Epithelial cell of prostate (primary cell): ENCODE results near the gene SP140L.

Experiments
- DNase-seq: peaks from one replicate; pipeline ENCODE4 v3.0.0-alpha.2; 2011; ENCODE audit warnings: low read depth, low spot score
- H3K27ac ChIP-seq: fragments of 450-650 bp; 2 replicates; pipeline ENCODE4 v1.5.1; 2017; ENCODE audit warnings: mild to moderate bottlenecking

SP140L gene

GRCh38 chr2:230447455-230448451, 120.8 kb downstream of the SP140L start:
- no peak for DNase-seq

GRCh38 chr2:230449901-230450467, 123.0 kb downstream of the SP140L start:
- H3K27ac ChIP-seq, result no peak overlapping the region
- DNase-seq, result no peak

More at GRCh38 chr2:230447455-230448451, 120.8 kb downstream of the SP140L start:
- no peak overlapping the region for H3K27ac ChIP-seq

GRCh38 chr2:230453006-230453405, 126.0 kb downstream of the SP140L start:
- H3K27ac ChIP-seq, result no peak overlapping the region
- no peak for DNase-seq
